Measurements from ENCODE around the gene F10.

Gene F10

DNA sequence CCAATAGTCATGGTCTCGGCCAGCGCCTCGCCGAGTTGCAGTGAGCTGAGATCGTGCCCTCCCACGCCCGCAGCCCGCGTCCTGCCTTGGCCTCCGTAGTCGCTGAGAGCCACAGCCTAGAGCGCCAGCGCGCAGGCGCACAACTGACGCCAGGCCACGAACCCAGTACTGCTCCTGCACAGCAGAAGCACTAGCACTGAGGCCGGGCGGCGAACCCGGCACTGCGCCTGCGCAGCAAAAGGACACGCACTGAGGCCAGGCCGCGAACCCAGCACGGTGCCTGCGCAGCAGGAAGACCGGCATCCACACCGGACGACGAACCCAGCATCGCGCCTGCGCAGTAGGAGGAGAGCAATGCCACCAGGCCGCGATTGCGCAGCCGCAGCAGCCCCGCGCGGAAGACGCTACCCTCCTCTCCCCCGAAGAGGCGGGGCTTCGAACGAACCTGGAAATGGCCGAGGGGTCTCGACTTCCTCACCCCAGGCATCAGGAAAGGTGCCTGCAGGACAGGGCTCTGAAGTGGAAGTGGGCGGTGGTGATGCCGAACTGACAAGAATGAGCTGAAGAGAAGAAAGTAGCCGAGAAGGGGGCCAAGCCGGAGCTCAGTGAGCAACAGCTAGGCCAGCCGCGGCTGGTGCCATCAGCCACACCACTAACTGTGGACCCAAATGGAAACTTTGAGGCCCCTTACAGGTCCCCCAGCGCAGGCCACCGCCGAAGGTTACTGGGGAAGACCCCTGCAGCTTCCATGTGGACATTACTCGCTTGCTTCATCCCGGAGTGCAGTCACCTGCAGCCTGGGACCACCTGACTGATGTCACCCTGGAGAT lies 7.5 kb downstream of the F10 start:
- no peak for DNase-seq (ENCODE audit: low read depth in 2 of 2)

DNA sequence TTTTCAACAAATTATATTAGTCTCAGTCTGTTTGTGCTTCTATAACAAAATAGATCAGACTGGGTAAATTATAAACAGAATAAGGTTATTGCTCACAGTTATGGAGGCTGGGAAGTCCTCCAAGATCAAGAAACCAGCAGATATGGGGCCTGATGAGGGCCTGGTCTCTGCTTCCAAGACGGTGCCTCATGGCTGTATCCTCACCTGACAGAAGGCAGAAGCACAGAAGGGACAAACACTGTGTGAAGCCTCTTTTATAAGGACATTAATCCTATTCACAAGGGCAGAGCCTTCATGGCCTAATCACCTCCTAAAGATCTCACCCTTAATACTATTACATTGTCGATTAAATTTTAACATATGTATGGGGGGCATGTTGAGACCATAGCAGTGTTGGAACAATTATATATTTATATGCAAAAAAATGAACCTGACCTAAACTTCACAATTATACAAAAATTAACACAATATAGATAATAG lies 12.7 kb downstream of the F10 start:
- no peak for DNase-seq (ENCODE audit: low read depth in 2 of 2)

DNA sequence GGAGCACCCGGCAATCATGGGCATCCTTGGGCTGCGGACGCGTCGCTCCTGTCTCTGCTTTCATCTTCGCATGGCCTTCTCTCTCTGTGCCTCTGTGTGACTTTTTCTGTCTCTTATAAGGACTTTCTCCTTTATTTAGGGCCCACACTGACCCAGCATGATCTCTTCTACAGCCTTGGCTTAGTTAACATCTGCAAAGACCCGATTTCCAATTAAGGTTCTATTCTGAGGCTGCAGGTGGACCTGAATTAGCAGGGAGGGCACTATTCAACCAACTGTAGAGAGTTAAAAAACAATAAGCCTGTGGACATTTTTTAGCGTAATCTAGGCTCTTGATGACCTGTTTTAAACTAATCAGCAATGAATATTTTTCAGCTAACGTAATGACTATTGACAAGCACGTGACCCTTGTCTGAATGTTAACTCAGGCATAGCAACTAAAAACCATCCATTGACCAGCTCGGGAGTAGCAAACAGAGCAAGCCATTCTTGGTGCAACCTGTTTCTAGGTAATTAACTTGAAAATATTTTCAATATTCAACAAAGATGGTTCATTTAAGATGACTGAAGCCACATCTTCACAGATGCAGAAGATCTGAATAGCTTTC lies 15.2 kb downstream of the F10 start:
- DNase-seq (ENCODE audit: low read depth in 2 of 2), result no peak

DNA sequence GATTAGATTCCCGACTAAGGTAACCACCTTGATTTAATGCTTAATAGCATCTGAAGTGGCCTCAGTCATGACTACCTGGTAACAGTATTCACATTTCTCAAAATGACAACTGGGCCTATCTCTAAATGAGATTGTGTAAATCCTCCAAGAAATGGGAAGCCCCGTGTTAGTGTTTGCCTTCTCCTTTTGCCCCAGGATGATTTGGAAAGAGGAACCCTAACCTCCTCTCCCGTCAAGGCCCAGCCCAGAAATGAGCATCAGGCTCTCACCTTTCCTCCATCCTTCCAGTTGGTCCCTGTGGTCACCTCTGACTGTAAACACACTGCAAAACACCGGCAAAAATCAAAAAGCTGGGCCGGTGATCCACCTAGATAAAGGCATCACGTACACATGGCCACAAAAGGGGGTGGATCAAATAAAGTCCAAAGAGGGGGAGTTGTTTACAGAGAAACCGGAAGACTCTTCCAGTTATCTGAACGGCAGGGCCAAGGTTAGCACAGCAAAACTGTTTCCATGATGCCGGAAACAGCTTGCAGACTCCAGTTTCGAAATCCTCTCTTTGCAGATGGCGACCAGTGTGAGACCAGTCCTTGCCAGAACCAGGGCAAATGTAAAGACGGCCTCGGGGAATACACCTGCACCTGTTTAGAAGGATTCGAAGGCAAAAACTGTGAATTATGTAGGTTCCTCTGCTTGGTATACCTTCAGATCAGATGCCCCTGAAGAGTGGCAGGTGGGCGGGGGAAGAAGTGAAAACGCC lies 16.4 kb downstream of the F10 start:
- DNase-seq (ENCODE audit: low read depth in 2 of 2), result no peak

- no peak for DNase-seq (ENCODE audit: low read depth in 2 of 2)
Measured at GRCh38 chr13:113139577-113139976, 17.0 kb downstream of the F10 start.

- DNase-seq (ENCODE audit: low read depth in 2 of 2), result no peak
Measured at GRCh38 chr13:113140677-113141600, 18.3 kb downstream of the F10 start.

DNA sequence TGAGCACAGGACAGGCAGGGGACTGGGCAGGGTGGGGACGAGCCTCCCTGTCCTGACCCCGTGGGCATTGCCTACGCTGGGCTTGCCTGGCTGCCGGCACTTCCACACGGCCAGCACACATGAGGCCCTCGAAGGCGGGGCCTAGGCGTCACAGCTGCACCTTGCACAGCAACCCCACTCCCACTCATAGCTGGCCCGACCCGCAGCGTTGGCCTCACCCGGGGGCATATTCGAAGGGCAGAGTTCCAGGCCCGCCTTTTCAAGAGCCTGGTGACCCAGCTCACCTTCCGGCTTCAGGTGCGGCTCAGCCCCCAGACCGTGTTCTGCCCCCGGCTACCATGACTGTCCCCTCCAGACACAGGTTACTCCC lies 19.0 kb downstream of the F10 start:
- no peak for DNase-seq (ENCODE audit: low read depth in 2 of 2)

DNA sequence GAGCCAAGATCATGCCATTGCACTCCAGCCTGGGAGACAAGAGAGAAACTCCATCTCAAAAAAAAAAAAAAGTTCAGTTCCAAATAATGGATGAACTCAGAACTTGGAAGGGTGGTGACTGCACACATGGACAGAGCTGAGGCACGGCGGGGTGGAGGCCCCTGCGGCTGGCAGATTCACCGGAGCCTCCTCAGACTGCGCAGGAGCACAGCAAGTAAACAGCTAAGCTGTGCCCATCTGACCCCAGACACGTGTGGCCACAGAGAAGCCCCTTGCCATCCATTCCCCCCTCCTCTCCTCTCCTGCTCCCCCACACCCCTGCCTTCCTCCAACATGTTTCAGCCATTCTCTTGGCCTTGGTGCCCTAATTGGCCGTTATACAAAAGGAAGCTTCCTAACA lies 20.3 kb downstream of the F10 start:
- DNase-seq (ENCODE audit: low read depth in 2 of 2), result no peak

GRCh38 chr13:113143466-113144254 lies 21.1 kb downstream of the F10 start:
- DNase-seq (ENCODE audit: low read depth in 2 of 2), result no peak

- no peak for DNase-seq (ENCODE audit: low read depth in 2 of 2)
Measured at GRCh38 chr13:113144255-113144629, 21.6 kb downstream of the F10 start.

GRCh38 chr13:113145496-113145895 lies 22.9 kb downstream of the F10 start:
- no peak for DNase-seq (ENCODE audit: low read depth in 2 of 2)

GRCh38 chr13:113145911-113146598 lies 23.5 kb downstream of the F10 start:
- DNase-seq (ENCODE audit: low read depth in 2 of 2), result no peak

- no peak for DNase-seq (ENCODE audit: low read depth in 2 of 2)
Measured at GRCh38 chr13:113146750-113147149, 24.2 kb downstream of the F10 start.

DNA sequence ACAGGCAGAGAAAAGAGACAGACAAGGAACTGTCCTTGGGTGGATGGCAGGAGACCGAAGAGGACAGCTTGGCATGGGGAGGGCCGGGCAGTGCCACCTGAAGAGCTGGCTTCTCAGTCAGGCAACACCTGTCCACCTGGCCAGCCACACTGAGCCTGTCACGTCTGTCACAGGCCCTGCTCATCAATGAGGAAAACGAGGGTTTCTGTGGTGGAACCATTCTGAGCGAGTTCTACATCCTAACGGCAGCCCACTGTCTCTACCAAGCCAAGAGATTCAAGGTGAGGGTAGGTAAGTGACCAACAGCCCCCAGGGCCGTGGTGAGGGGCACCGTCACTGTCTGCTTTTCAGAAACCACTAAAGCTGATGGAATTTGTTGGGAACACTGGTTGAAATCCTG lies 24.6 kb downstream of the F10 start:
- no peak for DNase-seq (ENCODE audit: low read depth in 2 of 2)

GRCh38 chr13:113148407-113148806 lies 25.8 kb downstream of the F10 start:
- DNase-seq (ENCODE audit: low read depth in 2 of 2), result no peak

DNA sequence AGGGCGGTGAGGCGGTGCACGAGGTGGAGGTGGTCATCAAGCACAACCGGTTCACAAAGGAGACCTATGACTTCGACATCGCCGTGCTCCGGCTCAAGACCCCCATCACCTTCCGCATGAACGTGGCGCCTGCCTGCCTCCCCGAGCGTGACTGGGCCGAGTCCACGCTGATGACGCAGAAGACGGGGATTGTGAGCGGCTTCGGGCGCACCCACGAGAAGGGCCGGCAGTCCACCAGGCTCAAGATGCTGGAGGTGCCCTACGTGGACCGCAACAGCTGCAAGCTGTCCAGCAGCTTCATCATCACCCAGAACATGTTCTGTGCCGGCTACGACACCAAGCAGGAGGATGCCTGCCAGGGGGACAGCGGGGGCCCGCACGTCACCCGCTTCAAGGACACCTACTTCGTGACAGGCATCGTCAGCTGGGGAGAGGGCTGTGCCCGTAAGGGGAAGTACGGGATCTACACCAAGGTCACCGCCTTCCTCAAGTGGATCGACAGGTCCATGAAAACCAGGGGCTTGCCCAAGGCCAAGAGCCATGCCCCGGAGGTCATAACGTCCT lies 26.4 kb downstream of the F10 start:
- no peak for DNase-seq (ENCODE audit: low read depth in 2 of 2)

DNA sequence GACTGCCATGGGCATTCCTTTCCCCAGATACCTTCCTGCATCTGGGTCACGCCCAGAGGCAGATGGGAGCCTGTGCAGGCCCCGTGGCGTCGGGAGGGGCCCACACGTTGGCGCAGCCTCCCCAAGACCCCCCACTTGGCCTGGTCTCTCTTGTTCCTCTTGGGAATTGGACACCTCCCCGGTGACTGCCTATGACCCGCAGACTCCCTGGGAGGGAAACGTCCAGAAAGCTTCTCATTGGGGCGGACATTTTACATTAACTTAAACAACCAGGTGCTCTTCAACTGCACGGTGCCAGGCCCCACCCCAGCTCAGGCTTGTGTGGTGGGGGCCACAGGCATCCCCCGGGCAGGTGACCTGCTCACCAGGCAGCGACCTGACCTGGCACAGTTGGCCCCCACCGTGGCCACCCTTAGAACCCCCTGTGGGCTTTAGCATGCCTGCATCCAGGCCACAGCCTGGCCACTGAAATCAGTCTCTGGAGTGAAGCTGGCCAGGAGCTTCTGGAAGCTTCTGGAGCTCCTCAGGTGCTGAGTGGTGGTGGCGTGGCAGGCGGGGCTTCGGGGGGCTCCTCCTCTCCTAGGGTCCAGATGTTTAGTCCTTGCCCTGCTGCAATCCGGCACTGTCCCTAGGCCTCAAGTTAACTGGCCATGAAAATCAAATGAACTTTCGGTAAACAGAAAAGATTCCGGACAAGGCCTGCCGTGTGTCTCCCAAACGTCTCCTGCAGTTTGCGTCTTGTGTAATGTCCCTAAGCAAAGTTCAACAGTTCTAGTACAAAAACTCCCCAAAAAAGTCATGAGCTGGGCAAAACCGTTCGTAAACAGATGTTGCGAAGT lies 27.3 kb downstream of the F10 start:
- no peak for DNase-seq (ENCODE audit: low read depth in 2 of 2)

- DNase-seq (ENCODE audit: low read depth in 2 of 2), result no peak
Measured at GRCh38 chr13:113150550-113151365, 28.2 kb downstream of the F10 start.
